G401.6 (cell line): ENCODE results near the gene CAMKMT.

Experiments used
- FAIRE-seq: peaks from 2 replicates; lab custom pipeline; 2012; peaks lifted over from hg19 to GRCh38; lab: Jason Lieb, UNC

Gene CAMKMT

DNA sequence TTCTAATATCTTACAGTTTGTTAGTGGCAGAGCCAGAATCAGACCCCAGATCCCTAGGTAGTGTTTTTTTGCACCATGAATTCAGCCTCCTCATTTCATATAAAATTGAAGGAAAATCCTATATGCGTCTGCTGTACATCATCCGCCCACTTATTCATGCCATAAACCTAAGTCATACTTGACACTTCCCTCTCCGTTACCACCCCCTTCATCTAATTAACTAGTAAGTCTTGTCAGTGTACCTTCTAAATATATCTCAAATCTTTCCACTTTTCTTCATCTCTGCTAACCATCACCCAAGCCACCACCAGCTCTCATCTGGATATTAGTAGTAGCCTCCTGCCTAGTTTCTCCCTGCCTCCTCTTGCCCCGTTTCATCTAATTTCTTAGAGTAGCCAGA, 331.1 kb downstream of the CAMKMT start:
- no peak for FAIRE-seq

- FAIRE-seq = no peak
Measured at GRCh38 chr2:44700824-44701223, 339.1 kb downstream of the CAMKMT start.

GRCh38 chr2:44705356-44705755, 343.6 kb downstream of the CAMKMT start:
- FAIRE-seq = no peak

DNA sequence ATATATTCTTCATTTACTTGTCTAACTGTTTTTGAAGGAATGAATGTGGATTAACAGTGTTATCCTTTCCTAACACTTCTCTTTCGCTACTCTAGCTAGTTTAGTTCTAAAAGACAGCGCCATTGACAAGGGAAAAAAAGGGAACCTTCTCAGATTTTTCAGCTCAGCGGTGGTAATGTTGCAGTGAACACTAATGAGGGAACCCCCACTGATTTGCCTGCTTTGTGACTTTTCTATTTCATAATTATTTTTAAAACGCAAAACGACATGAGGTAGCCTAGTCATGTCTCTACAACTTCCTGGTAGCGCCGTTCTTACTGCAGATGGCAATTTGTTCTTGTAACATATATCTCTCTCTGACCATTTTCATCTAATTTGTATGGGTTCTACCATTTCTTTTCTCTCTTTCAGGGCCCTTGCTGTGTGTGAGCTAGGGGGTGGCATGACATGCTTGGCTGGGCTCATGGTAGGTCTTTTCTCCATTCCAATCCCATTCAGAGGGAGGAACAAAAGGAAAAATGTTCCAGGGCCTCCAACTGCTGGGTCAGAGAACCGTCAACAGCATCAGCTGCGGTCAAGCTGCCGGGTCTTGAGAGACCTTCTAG, 344.2 kb downstream of the CAMKMT start:
- FAIRE-seq = no peak

DNA sequence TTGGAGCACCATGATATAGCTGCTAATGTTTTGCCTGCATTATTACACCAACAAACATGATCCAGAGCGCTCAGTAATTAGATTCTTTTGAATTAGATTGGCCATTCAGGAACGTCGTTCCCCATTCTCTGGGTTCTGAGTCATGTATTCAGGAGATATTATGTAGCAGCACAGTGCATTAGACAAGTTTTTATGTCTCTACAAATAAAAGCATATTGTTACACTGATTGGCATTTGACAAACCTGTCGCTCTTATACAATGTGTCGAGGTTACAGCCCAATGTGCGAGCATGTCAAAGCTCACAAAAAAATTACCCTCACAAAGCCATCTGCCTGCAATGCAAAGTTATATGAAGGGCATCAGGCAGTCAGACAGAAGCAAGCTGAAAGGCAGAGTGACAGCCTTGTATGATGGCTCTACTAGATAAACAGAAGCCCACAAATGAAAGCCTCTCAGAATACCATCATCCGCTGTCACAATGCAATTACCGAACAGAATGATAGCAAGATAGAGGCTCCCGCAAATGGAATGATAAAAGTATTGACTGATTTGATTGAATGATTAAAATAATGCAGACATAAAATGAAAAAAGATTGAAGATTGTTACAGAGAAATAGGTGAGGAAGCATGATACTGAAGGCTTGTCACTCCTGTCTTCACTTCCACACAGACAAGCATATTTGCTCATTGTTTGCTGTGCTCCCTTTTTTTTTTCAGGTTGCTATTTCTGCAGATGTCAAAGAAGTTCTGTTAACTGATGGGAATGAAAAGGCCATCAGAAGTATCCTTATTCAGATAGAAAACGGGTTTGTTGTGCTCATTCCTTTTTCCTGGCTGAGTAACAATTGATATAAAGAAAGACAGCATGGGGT, 345.2 kb downstream of the CAMKMT start:
- FAIRE-seq = no peak

DNA sequence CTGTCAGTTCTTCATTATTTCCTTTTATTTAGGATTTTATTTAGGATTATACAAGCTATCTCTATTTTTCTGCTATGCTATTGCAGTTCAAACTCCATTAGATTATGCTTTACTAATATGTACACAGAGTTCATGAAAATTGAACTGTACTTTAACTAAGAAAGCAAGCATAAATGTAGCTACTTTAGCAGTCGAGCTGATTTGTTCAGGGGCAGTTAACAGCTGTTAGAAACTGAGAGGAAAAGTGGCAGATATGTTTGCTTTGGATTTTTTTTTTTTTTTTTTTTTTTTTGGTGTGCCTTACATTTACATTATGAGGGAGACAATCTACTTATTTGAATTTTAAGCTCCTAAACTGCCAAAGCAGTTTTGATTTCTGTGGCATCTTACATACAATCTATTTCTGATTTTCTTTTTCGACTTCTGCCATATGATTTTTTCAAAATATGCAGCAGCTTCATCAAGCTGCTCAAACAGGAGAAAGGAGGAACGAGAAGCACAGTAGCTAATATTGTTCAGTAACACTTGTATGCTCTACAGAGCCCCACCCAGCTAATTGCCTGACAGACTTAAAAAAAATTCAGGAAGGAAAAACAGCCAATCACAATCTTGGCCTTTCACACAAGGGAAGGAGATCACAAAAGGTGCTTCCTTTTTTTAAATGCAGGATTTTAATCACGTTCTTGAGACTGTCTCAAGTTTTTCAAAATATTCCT, 346.4 kb downstream of the CAMKMT start:
- FAIRE-seq = no peak

- no peak for FAIRE-seq
Measured at GRCh38 chr2:44708661-44709000, 346.9 kb downstream of the CAMKMT start.

DNA sequence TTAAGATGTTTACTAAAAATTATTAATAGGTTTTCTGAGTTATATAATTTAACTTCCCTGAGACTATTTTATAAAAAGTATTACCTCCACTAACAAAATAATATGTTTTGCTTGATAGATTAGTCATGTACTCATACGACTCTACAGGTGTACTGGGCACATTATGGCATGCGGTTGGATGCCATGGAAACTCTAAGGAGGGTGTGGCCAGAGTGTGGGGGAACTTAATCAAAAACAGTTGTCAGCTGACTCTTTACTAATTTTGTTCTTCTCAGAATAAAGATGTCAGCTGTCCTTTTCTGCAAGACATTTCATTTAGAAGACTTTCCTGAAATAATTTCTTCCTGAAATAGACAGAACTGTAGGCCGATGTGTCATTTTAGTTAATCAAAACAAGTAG, 351.4 kb downstream of the CAMKMT start:
- no peak for FAIRE-seq

DNA sequence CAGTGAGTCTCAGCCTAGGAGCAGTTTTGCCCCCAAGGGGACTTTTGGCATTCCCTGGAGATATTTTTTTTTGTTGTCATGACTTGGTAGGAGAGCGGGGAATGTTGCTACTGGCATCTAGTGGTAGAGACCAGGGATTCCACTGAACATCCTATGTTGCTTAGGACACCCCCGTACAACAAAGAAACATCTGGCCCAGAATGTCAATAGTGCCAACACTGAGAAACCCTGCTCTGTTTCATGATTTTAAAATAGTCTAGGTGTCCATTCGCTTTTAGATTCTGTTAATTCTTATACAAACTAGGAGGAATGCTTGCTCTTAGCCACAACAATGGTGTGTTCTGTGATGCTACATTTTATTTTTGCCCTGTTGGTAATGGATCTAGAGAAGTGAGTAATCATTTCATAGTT, 353.9 kb downstream of the CAMKMT start:
- FAIRE-seq = no peak

DNA sequence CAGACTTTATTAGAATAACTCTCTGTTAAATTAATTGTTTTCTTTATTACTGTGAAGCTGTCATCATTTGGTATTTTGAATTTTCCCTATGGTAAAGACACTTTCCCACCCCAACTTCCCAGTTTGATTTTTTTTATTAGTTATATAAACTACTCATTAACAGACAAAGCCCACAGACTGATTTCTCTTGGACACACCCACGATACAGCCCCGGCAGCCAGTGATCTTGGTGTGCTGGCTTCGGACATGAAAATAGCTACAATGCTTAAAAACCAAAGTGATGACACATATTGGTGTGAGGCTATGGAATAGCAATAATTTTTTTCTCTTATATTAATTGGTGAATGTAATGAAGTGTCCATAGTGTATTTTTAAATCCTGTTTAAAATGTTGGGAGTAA, 354.4 kb downstream of the CAMKMT start:
- FAIRE-seq = no peak

- no peak for FAIRE-seq
Measured at GRCh38 chr2:44718431-44718830, 356.7 kb downstream of the CAMKMT start.

GRCh38 chr2:44719562-44719961, 357.8 kb downstream of the CAMKMT start:
- no peak for FAIRE-seq

GRCh38 chr2:44722026-44722625, 360.4 kb downstream of the CAMKMT start:
- FAIRE-seq = no peak

- FAIRE-seq = no peak
Measured at GRCh38 chr2:44723921-44724320, 362.2 kb downstream of the CAMKMT start.

DNA sequence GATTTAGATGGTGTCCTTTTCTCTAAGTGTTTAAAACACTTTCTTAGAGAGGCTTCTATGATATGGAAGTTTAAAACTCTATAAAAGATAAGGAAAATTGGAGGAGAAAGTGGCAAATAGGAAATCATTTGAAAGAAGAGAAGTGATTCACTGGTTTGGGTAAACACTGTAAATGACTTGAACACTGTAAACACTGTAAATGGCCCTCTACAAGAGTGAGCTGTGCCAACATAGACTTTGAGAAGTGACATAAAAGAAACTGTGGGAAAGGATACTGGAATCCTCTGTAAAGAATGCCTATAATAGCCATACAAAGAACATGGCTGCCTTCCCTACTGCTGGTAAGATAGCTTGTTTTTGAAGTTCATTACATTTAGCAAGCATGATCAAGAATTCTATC, 368.8 kb downstream of the CAMKMT start:
- FAIRE-seq = no peak

DNA sequence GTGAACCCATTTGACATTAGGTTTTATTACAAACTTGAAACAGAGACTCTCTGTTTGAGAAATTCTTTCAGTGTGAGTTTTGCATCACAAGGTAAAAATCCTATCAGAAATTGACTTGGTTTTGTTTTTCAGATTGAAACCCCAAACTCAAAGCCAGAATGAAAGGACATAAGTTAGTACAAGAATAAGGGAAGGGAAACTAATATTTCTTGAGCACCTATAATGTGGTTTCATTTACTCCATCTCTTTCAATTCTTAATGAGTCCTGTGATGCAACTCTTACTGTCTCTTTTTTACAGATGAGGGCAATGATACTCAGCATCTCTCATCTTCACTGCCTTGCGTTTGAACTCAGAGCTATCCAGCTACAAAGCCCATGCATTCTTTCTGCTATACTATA, 369.8 kb downstream of the CAMKMT start:
- FAIRE-seq = no peak

- FAIRE-seq = no peak
Measured at GRCh38 chr2:44736270-44736942, 374.7 kb downstream of the CAMKMT start.

DNA sequence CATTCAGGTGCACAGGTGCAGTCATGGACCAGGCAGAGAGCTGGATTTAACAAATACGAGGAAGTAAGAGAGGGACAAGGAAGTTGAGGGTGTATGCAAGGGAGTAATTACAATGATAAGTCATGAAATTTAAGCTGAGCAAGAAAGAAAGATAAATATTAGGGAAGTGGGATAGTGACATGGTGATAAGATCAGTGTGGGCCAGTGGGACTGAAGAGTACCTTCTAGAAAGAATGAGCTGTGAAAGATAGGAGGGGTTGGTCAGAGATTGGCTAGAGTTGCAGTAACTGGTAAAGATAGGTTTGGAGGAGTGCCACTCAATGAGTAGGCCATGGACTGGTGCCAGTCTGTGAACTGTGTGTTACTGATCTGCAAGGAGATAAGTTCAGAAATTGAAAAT, 378.9 kb downstream of the CAMKMT start:
- no peak for FAIRE-seq

DNA sequence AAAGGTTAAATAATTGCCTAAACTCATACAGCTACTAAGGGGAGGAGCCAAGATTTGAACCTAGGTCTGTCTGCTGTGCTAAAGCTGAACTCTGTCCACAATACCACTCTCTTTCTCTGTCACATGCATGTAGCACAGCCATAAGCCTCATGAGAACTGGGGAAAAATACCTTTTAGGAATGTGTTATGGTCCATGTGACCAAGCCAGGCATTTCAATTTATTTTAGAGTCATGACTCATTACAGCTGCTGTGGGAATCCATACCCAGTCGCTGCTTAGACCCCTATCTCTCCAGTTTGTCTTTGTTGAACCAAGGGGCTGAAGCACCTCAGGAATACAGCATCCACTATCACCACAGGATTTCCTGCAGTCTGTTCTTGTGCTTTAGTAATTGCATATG, 379.8 kb downstream of the CAMKMT start:
- FAIRE-seq = no peak

DNA sequence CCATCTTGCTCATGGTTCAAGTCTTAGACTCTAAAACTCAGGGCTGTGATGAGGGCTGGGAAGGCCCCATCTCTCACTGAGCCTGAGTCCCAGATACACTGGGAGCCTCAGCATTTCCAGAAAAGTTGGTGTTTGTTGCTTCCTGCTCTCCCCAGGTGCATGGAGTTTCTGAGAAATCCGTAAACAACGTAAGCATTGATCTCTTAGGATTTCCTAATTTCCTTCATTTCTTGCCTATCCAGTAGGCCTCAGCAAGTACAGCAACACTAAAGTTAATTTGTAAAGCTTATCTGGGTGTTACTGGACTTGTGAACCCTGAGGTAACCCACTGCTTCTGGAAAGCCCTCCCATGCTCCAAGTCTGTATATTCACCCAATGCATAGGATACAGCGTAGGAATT, 380.3 kb downstream of the CAMKMT start:
- no peak for FAIRE-seq

DNA sequence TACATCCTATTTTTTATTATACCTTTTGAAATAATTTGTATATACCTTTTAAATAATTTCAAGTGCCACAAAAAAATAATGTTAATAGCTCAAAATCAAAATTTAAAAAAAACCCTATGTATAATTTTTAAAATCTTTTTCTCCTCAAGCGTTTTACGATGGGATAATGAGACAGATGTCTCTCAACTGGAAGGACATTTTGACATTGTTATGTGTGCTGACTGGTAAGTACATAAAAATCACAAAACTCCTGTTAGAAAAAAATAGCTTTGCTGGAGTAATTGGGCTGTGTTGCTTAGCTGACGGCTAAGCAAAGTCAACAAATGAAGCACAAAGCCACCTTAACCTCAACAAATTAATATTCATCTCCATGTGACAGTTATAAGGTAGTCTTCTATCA, 381.7 kb downstream of the CAMKMT start:
- FAIRE-seq = peak; percentile 53
